Left lobe of liver (tissue), 2 donors: ENCODE data around the gene MEF2C. TPM values are rescaled to one million over a fixed set of nuclear protein-coding genes. Genes with fewer than 3 reads are reported as not detected.

Experiments used
- ATAC-seq: fragments of 200-7000 bp; cut with Tn5 transposase; one replicate; pipeline ENCODE4 v1.9.1; 2020; ENCODE audit warnings: mild to moderate bottlenecking, moderate library complexity
- DNase-seq: peaks from one replicate; pipeline ENCODE4 v3.0.0-alpha.2; 2020; ENCODE audit warnings: low spot score
- total RNA-seq: library from RNA; stranded (reverse); gene quantifications from one replicate; pipeline ENCODE4 v1.2.1, GENCODE V29; 2021
- donor health status: DM: no; HTN: no; CAD: no; lungs with moderate emphysema.
- donor health status: DM: no; HTN: yes; CAD: no.

MEF2C gene
- total RNA-seq, 1 donor from 2014 or later: 5.1 TPM

DNA sequence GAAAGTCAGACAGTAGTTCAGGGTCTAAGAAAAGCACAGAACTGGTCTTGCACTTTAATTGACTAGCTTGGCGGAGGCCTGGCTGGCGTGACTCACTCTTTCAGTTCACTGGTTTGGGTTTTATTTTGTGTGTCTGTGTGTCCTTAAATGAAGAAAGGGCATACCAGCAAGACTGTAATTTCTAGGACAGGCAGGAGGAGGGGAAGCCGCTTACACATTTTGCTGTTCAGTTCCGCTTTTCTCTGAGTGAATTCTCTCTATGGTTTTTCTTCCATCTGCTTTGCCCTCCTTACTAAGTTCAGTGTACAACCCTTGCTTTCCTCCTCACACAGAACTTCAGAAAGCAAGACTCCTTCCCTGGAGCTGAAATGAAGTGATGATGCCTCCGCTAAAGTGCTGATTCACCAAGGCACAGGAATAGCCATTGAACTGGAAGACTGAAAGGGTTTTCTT lies 150.8 kb downstream of the MEF2C start:
- no peak for DNase-seq

DNA sequence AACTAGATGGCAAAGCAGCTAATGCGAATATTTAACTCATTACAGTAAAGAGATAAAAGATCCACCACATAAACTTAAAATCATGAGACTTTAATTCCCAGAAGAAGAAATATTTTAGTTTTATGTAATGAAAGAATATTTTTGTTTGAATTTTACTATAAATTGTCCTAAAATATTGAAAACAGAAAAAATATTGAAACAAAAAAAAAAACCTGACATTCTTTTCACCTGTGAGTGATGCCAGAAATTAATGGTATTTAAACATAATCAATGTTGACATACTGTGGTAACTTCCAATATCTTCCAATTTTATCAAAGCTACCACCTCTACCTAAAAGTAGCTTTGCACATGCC lies 153.2 kb downstream of the MEF2C start:
- ATAC-seq: no peak
- no peak for DNase-seq

More for the DNA sequence above, 150.8 kb downstream of the MEF2C start:
- peak; percentile 33 for ATAC-seq

DNA sequence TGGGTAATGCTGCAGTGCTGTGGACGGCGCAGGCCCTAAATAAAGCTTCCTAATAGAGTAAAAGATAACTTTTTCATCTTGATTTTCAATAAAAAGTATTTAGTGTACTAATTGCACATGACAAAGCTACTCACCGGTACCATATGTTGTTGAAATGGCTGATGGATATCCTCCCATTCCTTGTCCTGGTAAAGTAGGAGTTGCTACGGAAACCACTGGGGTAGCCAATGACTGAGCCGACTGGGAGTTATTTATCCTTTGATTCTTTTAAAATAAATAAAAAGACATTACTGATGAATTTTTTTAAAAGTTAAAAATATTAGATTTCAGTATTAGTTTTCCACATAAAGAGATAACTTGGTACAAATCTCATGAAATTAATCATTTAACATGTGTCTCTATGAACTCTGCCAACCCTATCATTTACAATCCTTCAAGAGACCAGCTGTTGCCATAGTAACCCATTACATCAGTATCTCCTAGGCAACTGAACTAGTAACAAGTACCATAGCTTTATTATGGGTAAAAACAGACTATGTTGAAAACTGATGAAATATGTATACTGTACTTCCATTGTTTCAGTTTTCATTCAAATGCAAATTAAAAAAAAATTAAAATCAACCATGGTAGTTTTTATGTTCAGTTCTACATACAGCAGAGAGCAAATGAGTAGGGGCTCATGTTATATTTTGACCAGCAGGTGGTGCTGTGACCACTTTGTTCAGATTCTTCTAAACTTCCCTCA lies 153.7 kb downstream of the MEF2C start:
- ATAC-seq: peak; percentile 94
- peak; percentile 54 for DNase-seq

DNA sequence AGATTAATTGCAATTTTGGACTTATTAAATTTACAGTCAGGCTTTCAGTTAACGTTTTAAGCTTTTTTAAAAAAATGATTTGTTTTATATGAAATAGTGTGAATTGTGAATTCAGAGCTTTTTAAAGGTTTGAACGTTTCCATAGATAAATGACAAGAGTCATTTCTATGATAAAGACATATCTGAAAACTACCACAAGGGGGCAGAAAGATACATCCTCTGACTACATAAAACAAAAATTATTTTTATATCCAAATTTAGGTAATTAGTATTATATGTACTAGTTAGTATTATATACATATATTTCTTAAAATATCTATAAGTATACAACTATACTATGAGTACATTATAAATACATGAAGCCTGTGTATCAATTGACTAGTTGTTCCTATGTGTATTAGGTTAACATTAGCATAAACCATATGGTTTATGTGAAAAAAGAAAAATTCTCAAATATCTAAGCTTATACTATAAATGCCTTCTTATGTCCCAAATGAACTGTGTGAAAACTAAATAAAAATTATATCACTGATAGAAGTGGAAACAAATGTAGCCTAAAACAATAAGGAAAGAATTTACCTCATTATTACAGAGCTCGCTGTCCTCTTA lies 155.2 kb downstream of the MEF2C start:
- ATAC-seq (no peak), DNase-seq (no peak)

DNA sequence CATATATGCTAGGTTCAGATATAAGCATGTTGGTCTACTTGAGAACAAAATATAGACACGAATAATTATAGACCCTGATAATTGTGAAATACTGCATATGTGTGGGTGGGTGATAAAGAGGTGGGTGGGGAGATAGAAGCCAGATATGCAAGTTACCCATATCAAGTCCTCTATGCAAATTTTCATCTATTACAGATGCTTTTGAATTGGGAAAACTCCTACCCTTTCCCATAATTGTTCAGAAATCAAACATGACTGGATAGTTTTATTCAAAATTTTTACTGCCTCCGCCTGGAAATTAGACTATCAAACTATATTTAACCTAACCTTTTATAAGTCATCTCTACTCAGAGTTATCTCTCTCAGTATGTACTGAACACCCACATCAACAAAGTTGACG lies 157.5 kb downstream of the MEF2C start:
- no peak for DNase-seq
- no peak for ATAC-seq

DNA sequence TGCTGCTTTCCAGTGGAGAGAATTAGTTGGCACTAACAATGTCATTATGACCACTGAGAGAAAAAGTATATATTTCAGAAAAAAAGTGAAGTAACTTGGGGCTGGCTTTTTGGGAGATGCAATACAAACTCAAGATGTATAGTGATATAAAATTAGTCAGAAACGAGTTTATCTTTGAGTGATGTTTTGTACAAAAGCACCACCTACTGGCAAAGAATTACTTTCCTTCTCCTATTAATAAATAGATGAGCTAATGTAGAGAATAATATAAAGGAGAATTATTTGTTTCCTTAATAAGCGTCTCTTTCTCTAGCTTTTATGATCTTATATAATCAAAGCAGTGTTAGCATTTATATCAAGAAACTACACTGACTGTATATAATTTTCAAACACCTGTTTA lies 158.8 kb downstream of the MEF2C start:
- ATAC-seq: peak; percentile 39
- DNase-seq: no peak

DNA sequence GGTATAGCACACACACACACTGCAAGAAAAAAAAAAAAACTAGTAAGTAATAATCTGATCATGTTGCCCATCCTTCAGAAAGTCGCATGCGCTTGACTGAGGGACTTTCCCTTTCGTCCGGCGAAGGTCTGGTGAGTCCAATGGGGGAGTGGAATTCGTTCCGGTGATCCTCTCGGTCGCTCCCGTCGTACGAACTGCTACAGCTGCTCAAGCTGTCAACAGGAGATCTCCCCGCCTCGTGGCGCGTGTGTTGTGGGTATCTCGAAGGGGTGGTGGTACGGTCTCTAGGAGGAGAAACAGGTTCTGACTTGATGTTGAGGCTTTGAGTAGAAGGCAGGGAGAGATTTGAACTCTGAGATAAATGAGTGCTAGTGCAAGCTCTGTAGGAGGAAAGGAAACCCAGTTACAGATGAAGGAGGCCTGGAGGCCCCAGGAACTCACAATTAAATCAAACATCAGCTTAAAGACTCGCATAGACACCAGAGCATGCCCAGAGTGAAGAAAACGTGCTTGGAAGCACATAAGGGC lies 160.4 kb downstream of the MEF2C start:
- ATAC-seq: no peak

DNA sequence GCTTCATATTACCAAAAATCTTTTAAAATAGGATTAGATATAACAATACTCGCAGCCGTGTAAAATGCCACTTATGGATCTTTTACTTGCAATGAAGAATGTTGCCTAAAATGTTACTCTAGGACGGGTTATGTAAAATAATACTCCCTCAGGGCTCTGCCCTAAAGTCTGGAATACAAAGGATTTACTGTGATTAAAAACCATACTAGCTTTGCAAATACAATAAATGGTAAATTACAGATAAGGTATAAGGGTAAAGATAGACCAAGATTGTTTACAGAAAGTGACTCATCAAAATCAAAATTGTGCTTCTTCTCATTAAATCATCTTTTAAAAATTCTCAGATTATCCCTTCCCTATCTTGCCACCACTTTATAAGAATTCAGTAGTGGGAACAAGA lies 163.6 kb downstream of the MEF2C start:
- no peak for DNase-seq
- no peak for ATAC-seq

More for the DNA sequence above, 160.4 kb downstream of the MEF2C start:
- DNase-seq: no peak

DNA sequence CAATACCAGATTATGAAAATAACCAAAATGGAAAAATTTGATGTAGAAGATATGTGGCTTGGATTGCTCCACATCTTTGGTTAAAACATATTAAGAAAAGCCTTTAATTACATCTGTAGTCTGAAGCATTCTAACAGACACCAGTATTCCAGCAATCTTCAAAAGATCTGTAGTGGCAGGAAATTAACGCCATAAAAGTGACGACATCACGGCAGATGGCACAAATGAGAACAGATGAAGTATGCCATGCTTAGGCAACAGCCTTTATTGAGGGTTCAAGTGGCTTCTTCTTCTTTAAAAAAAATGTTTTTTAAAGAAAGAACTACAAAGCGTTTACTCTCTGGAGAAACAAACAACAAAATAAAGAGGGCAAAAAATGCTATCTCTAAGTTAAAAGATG lies 164.2 kb downstream of the MEF2C start:
- no peak for ATAC-seq
- no peak for DNase-seq

DNA sequence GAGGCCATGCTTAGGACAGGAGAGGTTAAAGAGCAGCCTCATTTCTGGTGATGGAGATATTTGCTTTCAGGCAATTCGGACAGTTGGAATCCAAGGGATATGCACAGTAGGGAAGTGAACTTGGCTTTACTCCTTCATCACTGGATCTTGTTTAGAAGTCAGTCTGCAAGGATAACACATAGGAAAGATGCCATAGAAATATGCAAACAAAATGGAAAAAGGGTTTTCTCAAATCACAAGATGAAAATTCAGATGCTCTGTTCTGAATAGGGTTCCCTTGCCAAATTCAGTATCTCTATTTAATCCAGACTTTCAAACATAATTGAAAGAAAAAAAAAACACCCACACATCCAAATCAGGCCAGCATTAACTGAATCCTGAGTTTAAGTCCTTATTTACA lies 166.9 kb downstream of the MEF2C start:
- DNase-seq (no peak), ATAC-seq (no peak)

DNA sequence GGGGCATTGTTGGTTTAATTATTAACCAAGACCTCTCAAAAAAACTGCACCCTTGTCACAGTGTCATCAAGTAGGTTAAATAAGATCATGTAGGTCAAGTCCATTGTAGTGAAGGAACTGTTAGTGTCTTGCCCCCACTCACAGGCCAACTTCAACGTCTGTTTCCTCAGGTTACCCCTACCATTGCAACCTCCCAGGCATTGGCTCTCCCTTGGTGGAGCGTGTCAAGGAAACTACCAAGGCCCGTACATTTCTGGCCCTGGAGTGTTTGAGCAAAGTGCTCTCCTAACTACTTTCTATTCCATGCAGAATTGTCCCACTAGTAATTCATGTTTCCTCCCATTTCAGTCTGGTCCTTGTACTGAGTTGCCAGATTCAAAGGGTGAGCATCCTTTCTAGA lies 167.5 kb downstream of the MEF2C start:
- DNase-seq (no peak), ATAC-seq (no peak)

DNA sequence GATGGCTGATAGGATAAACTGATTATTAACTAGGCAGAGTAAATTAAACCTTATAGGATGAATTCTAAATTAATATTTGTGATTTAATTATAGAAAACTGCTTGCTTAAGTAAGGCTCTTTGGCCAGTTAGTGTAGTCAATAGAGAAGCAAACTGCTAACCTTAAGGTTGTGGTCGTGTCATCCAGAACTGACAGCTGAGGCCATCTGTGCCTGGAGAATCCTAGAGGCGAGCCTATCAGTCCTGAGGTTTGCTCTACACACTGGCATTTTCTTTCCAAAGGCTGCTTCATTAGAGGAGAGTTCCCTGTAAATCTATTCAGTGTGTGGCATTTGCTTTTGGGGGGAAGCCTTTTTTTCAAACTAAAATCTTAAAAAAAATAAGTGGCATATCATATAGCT lies 169.2 kb downstream of the MEF2C start:
- DNase-seq (no peak), ATAC-seq (no peak)

DNA sequence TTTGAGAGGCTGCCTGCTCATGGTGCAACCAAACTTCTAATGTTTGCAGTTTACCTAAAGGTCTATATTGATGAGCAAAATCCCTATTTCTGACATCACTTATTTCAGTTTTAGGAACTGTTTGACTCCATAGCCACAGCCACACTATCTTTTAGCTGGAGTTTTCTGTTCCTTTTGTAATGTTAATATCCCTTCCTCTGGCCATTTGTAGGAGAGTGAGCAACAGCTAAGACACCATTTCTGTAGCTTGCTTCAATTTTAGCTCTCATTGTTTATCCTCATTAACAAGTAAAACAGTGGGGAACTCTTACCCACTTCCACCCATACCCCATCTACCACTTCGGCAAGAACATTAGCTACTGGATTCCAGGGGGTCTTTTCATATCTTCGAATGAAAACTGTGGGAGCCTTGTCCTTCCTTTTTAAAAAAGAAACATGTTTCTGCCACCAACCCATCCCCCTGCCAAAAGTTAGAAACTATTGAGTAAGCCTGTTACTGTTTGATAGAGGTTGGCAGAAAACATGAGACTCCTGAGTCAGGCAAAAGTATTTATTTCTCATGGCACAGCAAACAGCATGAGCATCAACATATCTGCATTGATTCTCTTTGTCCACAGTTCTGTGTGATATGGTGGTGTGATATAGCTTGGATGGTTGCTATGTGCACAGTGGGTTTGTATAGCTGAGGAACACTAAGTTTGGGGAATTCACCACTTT lies 174.1 kb downstream of the MEF2C start:
- ATAC-seq: peak; percentile 91
- no peak for DNase-seq

DNA sequence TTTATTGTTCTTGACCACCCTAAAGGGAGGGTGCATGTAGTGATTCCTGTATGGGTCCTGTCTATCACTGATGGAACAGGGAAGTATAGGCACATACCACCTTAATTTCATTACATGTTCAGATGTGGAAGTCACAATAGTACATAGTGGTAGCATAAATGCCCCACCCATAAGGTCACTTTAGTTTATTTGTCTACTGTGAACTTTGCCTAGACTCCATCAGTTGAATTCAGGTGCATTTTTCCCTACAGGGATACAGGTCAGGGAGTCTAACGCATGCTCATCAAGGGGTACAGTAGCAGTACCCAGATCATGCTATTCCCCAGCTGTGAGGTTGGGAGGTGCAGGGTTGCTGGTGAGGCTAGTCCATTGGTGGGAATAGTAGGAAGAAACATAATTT lies 175.0 kb downstream of the MEF2C start:
- peak; percentile 32 for ATAC-seq
- no peak for DNase-seq

DNA sequence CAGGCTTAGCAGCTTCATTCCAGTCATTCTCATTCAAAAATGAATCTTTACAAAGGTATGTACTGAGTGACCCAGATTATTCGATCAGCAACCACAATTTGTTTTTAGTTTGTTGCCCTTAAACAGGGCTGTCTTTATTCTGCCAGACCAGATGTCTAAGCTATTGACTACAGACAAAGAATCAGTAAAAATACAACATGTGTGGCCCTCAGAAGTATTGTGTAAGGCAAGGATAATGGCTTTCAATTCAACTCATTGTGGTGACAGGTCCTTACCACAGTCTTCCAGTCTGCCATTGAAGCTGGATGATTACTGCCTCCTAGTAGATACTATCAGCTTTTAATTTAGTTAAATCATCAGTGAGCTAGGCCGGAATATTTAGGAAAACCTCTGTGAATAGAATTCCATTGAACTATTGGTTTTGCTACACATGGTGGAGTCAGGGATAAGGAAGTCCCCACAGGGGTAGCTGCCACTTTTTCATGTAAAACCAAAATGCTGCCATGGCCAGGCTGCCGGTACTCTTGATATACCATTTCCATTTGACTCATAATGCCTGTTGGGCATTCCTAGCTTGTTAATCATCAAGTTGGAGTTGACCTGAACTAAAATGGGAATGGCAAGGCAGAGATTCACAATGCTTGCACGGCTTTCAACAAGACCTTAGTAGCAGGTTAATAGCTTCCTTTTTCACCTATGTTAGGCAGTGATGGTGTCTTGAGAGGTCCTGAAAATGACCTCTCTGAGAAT lies 175.6 kb downstream of the MEF2C start:
- DNase-seq (no peak), ATAC-seq (no peak)

DNA sequence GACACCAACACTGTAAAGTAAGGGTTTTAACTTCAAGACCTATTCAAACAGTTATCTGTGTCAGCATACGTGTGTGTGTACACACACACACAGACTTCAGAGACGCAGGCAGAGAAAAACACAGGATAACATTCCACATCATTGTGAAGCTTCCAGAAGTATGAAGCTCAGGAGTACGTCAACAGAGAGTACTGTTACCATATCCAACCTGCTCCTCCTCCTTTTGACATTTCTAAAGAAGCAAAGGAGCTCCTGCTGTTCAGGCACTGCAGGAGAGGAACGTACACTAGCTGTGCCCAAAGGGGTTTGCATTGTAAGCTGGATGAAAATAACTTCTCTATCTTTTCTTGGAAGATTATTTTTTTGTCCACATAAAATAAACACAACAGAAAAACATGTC lies 180.7 kb downstream of the MEF2C start:
- ATAC-seq (no peak), DNase-seq (no peak)

DNA sequence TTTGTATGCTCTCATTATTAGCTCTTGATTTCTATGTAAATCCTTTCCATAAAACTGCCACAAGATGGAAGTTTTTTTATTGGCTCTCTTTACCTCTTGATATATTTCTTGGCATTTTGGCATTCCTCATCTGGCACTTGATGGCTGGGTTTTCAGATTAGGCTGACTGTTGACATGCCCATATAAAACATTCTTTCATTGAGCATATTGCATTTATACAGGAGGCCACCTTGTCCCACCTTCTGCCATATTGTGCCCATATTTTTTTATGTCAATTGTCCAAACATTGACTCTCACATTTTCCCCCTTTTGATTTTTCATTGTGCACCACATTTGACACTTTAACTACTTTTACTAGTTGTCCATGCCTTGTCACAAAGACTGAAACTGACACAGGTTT lies 182.9 kb downstream of the MEF2C start:
- no peak for DNase-seq
- no peak for ATAC-seq

DNA sequence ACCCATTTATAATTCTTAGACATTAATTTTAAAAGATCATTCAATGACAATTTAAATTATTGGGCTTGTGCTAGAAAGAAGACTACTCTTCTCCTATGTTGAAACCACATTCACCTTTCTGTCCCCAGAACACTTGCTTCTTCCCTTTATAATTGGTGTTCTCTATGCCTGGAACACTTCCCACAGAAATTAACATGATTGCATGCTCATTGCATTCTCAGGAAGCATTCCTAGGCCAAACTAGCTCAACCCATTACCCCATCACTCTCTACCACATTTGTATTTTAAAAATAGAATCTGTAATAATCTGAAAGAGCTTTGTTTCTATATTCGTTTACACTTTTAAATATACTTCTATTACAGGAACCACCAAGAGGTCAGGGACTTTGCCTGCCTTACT lies 184.7 kb downstream of the MEF2C start:
- DNase-seq: no peak
- ATAC-seq: no peak

DNA sequence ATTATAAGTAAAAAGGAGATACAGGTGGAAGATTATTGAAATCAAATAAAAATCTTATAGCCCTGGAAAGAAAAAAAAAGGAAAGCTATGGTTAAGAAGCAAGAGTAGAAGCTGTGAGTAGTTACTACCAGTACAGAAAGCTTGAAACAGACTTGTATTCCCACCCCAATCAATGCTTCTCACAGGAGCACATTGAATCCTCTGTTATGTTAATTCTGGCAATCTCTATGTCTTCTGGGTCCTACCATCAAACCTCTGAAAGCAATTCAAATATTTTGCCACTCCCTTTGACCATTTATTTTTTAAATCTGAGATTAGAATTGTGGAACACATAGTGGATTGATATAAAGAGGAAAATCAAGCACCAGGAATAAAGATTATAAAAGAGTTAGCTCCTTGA lies 186.5 kb downstream of the MEF2C start:
- DNase-seq: no peak
- no peak for ATAC-seq

DNA sequence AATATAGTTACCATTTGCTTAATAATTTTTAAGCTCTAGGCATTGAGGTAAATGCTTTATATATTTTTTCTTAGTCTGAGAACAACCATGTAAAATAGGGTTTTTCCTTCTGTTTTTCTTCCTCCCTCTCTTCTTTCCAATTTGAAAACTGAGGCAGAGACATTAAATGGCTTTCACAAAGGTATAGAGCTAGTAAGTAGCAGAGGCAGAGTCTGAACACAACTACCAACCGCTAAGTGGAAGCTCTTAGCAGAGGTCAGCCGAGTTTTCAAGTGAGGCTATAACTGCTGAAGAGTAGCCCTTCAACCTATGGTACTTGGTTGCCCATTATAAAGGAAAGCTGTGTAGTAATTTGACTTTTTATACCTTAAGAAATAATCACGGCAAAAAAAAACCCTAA lies 187.1 kb downstream of the MEF2C start:
- no peak for ATAC-seq

DNA sequence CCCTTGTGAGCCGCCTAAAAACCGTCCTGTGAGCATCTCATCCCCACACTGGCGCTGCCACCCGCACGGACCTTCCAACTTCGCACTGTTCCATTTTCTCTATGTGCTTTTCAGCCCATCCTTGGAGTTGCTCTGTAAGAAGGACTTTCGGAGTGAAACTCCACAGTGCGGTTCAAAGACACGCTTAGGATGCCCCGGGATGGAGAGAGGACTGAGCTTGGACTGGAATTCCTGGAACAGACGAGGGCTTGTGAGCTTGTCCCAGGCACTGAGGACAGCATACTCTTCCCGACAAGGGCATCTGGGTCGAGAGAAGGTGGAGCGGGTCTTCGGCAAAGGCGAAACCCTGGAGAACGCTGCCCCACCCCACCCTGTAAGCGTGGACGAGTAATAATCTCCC lies 187.8 kb downstream of the MEF2C start:
- ATAC-seq (no peak), DNase-seq (no peak)

More for the DNA sequence above, 187.1 kb downstream of the MEF2C start:
- no peak for DNase-seq
